Neural cell (in vitro differentiated cells): Measurements from ENCODE around the gene TCF12. TPM values are rescaled to one million over a fixed set of nuclear protein-coding genes. Genes with fewer than 3 reads are reported as not detected.

Source experiments
- H2AFZ ChIP-seq: fragments of 200-600, 300-800 bp; sonication (generic), shearing (Covaris generic); 2 replicates; pipeline ENCODE4 v1.6.0; 2014; ENCODE audit warnings: low read depth, mild to moderate bottlenecking, antibody characterized with exemption, low read length, moderate library complexity
- H3F3A ChIP-seq: fragments of 200-600 bp; shearing (Covaris generic); 2 replicates; pipeline ENCODE4 v1.6.1; 2016; ENCODE audit warnings: mild to moderate bottlenecking, moderate library complexity, mixed read lengths, antibody characterized with exemption, low read length; ENCODE audit not compliant: insufficient read depth, poor library complexity, severe bottlenecking
- H3K27ac ChIP-seq: fragments of 200-600, 300-800 bp; sonication (generic), shearing (Covaris generic); 2 replicates; pipeline ENCODE4 v1.5.1; 2014; ENCODE audit warnings: mild to moderate bottlenecking, low read length, moderate library complexity
- H3K27me3 ChIP-seq: fragments of 300-800, 200-600 bp; sonication (generic), shearing (Covaris generic); 2 replicates; pipeline ENCODE4 v1.6.0; 2014; ENCODE audit warnings: mild to moderate bottlenecking, low read depth, low read length, moderate library complexity; ENCODE audit not compliant: insufficient read depth
- H3K36me3 ChIP-seq: fragments of 300-800, 200-600 bp; sonication (generic), shearing (Covaris generic); 2 replicates; pipeline ENCODE4 v1.5.1; 2014; ENCODE audit warnings: mild to moderate bottlenecking, antibody characterized with exemption, low read length, moderate library complexity; ENCODE audit not compliant: insufficient read depth
- H3K4me2 ChIP-seq: fragments of 300-800, 200-600 bp; sonication (generic), shearing (Covaris generic); 2 replicates; pipeline ENCODE4 v1.6.0; 2014; ENCODE audit warnings: mild to moderate bottlenecking, low read length
- H3K4me3 ChIP-seq: fragments of 300-800, 200-600 bp; sonication (generic), shearing (Covaris generic); 2 replicates; pipeline ENCODE4 v1.5.1; 2014; ENCODE audit warnings: mild to moderate bottlenecking, low read length, moderate library complexity
- H3K79me2 ChIP-seq: fragments of 200-600 bp; shearing (Covaris generic); replicated peaks from 2 replicates; pipeline ENCODE4 v1.6.0; 2014; ENCODE audit warnings: mild to moderate bottlenecking, low read length, moderate library complexity; ENCODE audit not compliant: insufficient read depth
- H3K9ac ChIP-seq: fragments of 300-800, 200-600 bp; sonication (generic), shearing (Covaris generic); 2 replicates; pipeline ENCODE4 v1.6.1; 2016; ENCODE audit warnings: mild to moderate bottlenecking, low read length, mixed read lengths
- H3K9me2 ChIP-seq: fragments of 200-600 bp; shearing (Covaris generic); 2 replicates; pipeline ENCODE4 v1.6.1; 2016; ENCODE audit warnings: mild to moderate bottlenecking, low read length, mixed read lengths; ENCODE audit not compliant: insufficient read depth
- H3K9me3 ChIP-seq: fragments of 200-600, 300-800 bp; sonication (generic), shearing (Covaris generic); 2 replicates; pipeline ENCODE4 v1.6.1; 2016; ENCODE audit warnings: mild to moderate bottlenecking, mixed run types, low read length, moderate library complexity, mixed read lengths
- H4K20me1 ChIP-seq: fragments of 200-600 bp; shearing (Covaris generic); 2 replicates; pipeline ENCODE4 v1.6.1; 2016; ENCODE audit warnings: mild to moderate bottlenecking, mixed run types; ENCODE audit not compliant: insufficient read depth
- EP300 ChIP-seq: fragments of 450-650 bp; conservative IDR thresholded peaks from 2 replicates; pipeline ENCODE4 v1.6.1; 2014; ENCODE audit warnings: antibody characterized with exemption, mild to moderate bottlenecking, moderate library complexity; ENCODE audit not compliant: poor library complexity, severe bottlenecking
- EZH2 ChIP-seq: fragments of 200-600, 300-800 bp; shearing (Covaris generic), sonication (generic); IDR thresholded peaks from 2 replicates; pipeline ENCODE4 v1.6.1; 2014; ENCODE audit warnings: antibody characterized with exemption, low read length, borderline replicate concordance, mild to moderate bottlenecking; ENCODE audit not compliant: insufficient read depth, poor library complexity, severe bottlenecking
- MXI1 ChIP-seq: fragments of 450-650 bp; conservative IDR thresholded peaks from 2 replicates; pipeline ENCODE4 v1.6.1; 2014; ENCODE audit warnings: antibody characterized with exemption, mild to moderate bottlenecking; ENCODE audit not compliant: poor library complexity, severe bottlenecking
- POLR2AphosphoS5 ChIP-seq: IDR thresholded peaks from 2 replicates; pipeline ENCODE4 v1.6.1; 2012
- RAD21 ChIP-seq: fragments of 450-650 bp; conservative IDR thresholded peaks from 2 replicates; pipeline ENCODE4 v1.6.1; 2014; ENCODE audit warnings: antibody characterized with exemption, mild to moderate bottlenecking, moderate library complexity
- SMC3 ChIP-seq: fragments of 450-650 bp; conservative IDR thresholded peaks from 2 replicates; pipeline ENCODE4 v1.6.1; 2014; ENCODE audit warnings: antibody characterized with exemption, mild to moderate bottlenecking, moderate library complexity; ENCODE audit not compliant: poor library complexity
- TAF1 ChIP-seq: IDR thresholded peaks from 2 replicates; pipeline ENCODE4 v1.6.1; 2012; ENCODE audit warnings: low read depth
- polyA plus RNA-seq: library from polyadenylated mRNA; depleted of rRNA; stranded (reverse); fragments of >200 nt; gene quantifications from 2 replicates; pipeline ENCODE4 v1.2.3, GENCODE V29; 2014
- TF ChIP-seq, protein P1 (sequence below): fragments of 450-650 bp; IDR thresholded peaks from 2 replicates; pipeline ENCODE4 v1.5.1; 2014; ENCODE audit warnings: antibody characterized with exemption, mild to moderate bottlenecking, moderate library complexity; ENCODE audit not compliant: poor library complexity, severe bottlenecking
- TF ChIP-seq, protein P2 (sequence below): IDR thresholded peaks from 2 replicates; pipeline ENCODE4 v1.6.1; 2012; ENCODE audit warnings: borderline replicate concordance

Gene TCF12
- polyA plus RNA-seq, 1 donor from 2014 or later = 52.7 TPM

- no peak overlapping the region for H3K27ac ChIP-seq
- H3K4me2 ChIP-seq = no peak overlapping the region
- H3K36me3 ChIP-seq = no peaks in the 10 kb centered on the region
- H2AFZ ChIP-seq = no peak overlapping the region
- H3K9ac ChIP-seq = no peak overlapping the region
- H3K9me2 ChIP-seq = no peaks in the 10 kb centered on the region
- H3K4me3 ChIP-seq = no peak overlapping the region
- H3K79me2 ChIP-seq = peaks cover 54% of the 10 kb centered on the region
- H4K20me1 ChIP-seq = no peaks in the 10 kb centered on the region
- TF ChIP-seq SMC3 (no peak), EZH2 (no peak), TAF1 (no peak), EP300 (no peak), RAD21 (no peak), POLR2AphosphoS5 (no peak), MXI1 (no peak)
- TF ChIP-seq, protein P1, sequence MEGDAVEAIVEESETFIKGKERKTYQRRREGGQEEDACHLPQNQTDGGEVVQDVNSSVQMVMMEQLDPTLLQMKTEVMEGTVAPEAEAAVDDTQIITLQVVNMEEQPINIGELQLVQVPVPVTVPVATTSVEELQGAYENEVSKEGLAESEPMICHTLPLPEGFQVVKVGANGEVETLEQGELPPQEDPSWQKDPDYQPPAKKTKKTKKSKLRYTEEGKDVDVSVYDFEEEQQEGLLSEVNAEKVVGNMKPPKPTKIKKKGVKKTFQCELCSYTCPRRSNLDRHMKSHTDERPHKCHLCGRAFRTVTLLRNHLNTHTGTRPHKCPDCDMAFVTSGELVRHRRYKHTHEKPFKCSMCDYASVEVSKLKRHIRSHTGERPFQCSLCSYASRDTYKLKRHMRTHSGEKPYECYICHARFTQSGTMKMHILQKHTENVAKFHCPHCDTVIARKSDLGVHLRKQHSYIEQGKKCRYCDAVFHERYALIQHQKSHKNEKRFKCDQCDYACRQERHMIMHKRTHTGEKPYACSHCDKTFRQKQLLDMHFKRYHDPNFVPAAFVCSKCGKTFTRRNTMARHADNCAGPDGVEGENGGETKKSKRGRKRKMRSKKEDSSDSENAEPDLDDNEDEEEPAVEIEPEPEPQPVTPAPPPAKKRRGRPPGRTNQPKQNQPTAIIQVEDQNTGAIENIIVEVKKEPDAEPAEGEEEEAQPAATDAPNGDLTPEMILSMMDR = no peak
- TF ChIP-seq, protein P2, sequence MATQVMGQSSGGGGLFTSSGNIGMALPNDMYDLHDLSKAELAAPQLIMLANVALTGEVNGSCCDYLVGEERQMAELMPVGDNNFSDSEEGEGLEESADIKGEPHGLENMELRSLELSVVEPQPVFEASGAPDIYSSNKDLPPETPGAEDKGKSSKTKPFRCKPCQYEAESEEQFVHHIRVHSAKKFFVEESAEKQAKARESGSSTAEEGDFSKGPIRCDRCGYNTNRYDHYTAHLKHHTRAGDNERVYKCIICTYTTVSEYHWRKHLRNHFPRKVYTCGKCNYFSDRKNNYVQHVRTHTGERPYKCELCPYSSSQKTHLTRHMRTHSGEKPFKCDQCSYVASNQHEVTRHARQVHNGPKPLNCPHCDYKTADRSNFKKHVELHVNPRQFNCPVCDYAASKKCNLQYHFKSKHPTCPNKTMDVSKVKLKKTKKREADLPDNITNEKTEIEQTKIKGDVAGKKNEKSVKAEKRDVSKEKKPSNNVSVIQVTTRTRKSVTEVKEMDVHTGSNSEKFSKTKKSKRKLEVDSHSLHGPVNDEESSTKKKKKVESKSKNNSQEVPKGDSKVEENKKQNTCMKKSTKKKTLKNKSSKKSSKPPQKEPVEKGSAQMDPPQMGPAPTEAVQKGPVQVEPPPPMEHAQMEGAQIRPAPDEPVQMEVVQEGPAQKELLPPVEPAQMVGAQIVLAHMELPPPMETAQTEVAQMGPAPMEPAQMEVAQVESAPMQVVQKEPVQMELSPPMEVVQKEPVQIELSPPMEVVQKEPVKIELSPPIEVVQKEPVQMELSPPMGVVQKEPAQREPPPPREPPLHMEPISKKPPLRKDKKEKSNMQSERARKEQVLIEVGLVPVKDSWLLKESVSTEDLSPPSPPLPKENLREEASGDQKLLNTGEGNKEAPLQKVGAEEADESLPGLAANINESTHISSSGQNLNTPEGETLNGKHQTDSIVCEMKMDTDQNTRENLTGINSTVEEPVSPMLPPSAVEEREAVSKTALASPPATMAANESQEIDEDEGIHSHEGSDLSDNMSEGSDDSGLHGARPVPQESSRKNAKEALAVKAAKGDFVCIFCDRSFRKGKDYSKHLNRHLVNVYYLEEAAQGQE = no peak
- H3K27me3 ChIP-seq = no peaks in the 10 kb centered on the region
- H3K9me3 ChIP-seq = no peaks in the 10 kb centered on the region
- no peaks in the 10 kb centered on the region for H3F3A ChIP-seq
These were observed 123.0 kb downstream of the TCF12 start for GRCh38 chr15:57041416-57041815.

DNA sequence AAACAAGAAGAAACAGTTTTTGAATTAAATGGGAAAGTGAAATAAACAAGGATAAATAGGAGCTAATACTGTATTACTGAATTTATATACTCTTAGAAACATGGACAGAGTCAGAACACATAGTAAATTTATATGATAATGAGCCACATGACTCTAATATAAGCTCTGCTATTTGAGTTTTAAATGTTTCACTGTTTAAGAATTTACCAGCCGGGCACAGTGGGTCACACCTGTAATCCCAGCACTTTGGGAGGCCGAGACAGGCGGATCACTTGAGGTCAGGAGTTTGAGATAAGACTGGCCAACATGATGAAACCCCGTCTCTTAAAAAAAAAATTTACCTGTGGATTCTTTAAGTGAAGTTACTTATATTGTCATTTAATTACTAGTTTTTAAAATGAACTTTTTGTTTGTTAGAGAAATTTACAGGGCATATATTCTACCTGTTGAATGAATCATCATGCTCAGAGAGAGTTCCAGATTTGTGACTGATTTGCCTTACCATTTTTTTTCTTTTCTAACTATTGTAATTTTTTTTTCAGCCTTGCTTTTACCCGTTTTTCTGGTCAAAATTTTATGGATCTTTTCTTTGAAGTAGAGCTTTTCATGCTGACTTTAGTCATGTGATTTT lies 125.7 kb downstream of the TCF12 start:
- Histone ChIP-seq H3K27ac (no peak overlapping the region), H3K27me3 (no peaks in the 10 kb centered on the region), H3K4me3 (no peak overlapping the region), H4K20me1 (no peaks in the 10 kb centered on the region), H2AFZ (no peak overlapping the region), H3K9me2 (no peaks in the 10 kb centered on the region), H3K9me3 (no peaks in the 10 kb centered on the region), H3K4me2 (no peak overlapping the region), H3F3A (no peaks in the 10 kb centered on the region), H3K79me2 (peaks cover 49% of the 10 kb centered on the region), H3K36me3 (no peaks in the 10 kb centered on the region), H3K9ac (no peak overlapping the region)
- TF ChIP-seq, protein P1 = no peak
- TF ChIP-seq EP300 = no peak
- no peak for TF ChIP-seq RAD21
- no peak for TF ChIP-seq POLR2AphosphoS5
- TF ChIP-seq EZH2 = no peak
- TF ChIP-seq, protein P2 = no peak
- no peak for TF ChIP-seq TAF1
